ENCODE data around the gene ENTREP1.

Gene ENTREP1, protein sequence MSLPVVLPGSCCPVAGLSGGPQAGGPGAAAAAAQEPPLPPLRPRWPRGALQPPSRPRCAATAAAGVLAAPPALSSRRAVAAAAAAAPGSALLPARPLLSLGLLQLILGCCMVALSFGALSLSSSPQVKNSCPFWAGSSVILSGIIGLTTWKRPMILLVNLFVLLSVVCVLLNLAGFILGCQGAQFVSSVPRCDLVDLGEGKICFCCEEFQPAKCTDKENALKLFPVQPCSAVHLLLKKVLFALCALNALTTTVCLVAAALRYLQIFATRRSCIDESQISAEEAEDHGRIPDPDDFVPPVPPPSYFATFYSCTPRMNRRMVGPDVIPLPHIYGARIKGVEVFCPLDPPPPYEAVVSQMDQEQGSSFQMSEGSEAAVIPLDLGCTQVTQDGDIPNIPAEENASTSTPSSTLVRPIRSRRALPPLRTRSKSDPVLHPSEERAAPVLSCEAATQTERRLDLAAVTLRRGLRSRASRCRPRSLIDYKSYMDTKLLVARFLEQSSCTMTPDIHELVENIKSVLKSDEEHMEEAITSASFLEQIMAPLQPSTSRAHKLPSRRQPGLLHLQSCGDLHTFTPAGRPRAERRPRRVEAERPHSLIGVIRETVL

DNA sequence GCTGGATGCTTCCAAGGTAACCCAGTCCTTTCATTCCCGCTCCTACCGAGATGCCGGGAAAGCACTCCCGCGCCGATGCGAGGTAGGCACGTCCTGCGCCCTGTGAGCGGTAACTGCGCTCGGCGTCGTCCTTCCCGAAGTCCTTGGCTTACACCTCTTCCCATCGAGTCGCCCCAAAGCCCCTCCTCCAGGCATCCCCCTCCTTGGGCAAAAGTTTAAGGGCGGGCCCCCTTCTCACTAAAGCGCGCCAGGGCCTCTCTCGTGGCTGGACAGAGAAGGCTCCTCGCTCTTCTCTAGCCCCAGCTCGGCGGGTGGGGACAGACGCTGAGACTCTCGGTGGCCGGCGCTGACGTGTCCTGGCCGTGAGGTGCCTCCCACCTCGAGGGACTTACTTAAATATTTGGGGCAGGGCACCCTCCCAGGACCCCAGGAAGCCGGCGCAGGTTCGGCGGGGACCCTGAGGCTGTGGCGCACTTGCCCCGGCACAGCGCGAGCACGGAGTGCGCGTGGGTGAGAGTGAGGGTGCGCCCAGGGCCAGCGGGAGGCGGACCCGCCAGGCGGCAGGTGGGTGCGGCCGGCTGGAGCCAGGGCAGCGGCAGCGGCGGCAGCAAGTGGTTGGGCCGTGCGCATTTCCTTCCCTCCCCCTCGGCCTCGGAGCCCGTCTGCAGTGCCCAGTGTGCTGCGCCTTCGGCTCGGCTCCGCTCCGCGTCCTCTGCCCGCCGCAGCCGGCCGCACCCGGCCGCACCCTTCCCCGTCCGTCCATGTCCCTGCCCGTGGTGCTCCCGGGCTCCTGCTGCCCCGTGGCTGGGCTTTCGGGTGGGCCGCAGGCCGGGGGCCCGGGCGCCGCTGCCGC is at the start of gene ENTREP1:
Gene ENTREP1, plus strand, starts transcription at position 667 of the 853 bp plus-strand sequence. Its CDS starts 95 bp downstream, at position 762.
- H3K4me3 ChIP-seq (ENCODE audit: low read length), result peak within 1 kb of the TSS; percentile 72

DNA sequence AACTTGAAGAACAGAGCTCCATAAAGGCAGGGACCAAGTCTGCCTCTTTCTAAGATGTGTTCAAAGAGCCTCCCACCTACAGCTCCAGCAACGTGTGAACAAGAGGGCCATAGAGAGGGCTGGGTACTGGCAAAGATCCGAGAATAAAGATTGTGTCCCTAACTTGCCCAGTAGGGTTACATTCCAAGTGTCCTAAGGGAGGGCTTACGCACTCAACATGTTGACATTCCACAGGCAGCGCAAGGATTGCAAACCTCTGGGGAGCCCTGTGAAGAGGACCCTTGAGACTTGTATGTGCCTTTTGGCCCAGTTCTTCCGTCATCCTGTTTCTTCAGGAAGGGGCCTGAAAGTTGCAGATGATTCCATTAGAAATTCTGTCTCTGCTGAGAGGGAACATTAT is 48.2 kb upstream of the ENTREP1 start:
- Histone ChIP-seq H3K9me3 (ENCODE audit: control insufficient read depth, low read depth, low read length) (no peaks in the 10 kb centered on the region), H3K4me3 (ENCODE audit: low read length) (no peak overlapping the region), H3K4me1 (ENCODE audit: control insufficient read depth, low read depth, low read length) (no peaks in the 10 kb centered on the region), H3K27me3 (ENCODE audit: control insufficient read depth, insufficient read depth, low read length) (no peaks in the 10 kb centered on the region), H3K36me3 (ENCODE audit: control insufficient read depth, low read depth, low read length) (no peaks in the 10 kb centered on the region), H3K27ac (ENCODE audit: low read length) (no peak overlapping the region), H3K9ac (ENCODE audit: low read length) (no peak overlapping the region)

More for the DNA sequence above, at the start of gene ENTREP1:
- Histone ChIP-seq H3K4me1 (ENCODE audit: control insufficient read depth, low read depth, low read length) (peaks cover 13% of the 10 kb centered on the region), H3K27me3 (ENCODE audit: control insufficient read depth, insufficient read depth, low read length) (peaks cover 42% of the 10 kb centered on the region), H3K9me3 (ENCODE audit: control insufficient read depth, low read depth, low read length) (no peaks in the 10 kb centered on the region), H3K36me3 (ENCODE audit: control insufficient read depth, low read depth, low read length) (no peaks in the 10 kb centered on the region), H3K9ac (ENCODE audit: low read length) (peak within 1 kb of the TSS; percentile 50), H3K27ac (ENCODE audit: low read length) (no peak within 1 kb of the TSS)

DNA sequence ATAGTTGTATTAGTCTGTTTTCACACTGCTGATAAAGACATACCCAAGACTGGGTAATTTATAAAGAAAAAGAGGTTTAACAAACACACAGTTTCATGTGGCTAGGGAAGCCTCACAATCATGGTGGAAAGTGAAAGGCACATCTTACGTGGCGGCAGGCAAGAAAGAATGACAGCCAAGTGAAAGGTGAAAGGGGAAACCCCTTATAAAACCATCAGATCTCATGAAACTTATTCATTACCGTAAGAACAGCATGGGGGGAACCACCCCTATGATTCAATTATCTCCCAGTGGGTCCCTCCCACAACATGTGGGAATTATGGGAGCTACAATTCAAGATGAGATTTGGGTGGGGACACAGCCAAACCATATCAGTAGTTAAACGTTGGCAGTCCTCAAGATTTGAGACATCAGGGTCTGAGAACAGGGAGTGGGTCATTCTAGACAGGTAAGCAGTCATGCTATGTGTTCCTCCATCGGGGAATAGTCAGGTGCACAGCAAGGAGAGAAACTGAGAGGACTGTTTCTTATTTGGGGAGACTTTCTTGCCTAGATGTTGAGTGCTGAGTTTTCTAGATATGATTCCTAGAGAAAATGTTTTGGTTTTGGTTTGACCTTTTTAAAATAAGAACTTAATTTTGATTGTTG is 45.8 kb upstream of the ENTREP1 start:
- Histone ChIP-seq H3K36me3 (ENCODE audit: control insufficient read depth, low read depth, low read length) (no peaks in the 10 kb centered on the region), H3K27ac (ENCODE audit: low read length) (no peak overlapping the region), H3K9me3 (ENCODE audit: control insufficient read depth, low read depth, low read length) (no peaks in the 10 kb centered on the region), H3K9ac (ENCODE audit: low read length) (no peak overlapping the region), H3K4me1 (ENCODE audit: control insufficient read depth, low read depth, low read length) (peaks cover 14% of the 10 kb centered on the region), H3K4me3 (ENCODE audit: low read length) (no peak overlapping the region), H3K27me3 (ENCODE audit: control insufficient read depth, insufficient read depth, low read length) (no peaks in the 10 kb centered on the region)

DNA sequence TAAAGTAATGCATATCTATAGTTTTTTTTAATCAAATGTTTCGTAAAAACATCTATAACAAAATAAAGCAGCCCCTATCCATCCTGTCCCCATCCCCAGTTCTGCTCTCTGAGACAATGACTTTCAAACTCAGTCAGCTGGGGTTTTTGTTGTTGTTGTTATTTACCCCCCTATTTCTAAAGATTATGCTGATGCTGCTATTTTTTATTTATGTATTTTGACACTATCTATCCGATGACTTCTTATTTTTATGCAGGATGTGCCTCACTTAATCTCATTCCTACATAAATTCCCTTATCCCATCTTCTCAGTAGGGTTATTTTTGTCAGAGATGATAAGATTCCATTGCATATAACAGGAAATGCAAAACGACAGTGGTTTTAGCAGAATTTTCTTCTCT is 45.3 kb upstream of the ENTREP1 start:
- H3K4me3 ChIP-seq (ENCODE audit: low read length), result no peak overlapping the region
- peaks cover 14% of the 10 kb centered on the region for H3K4me1 ChIP-seq (ENCODE audit: control insufficient read depth, low read depth, low read length)
- no peaks in the 10 kb centered on the region for H3K27me3 ChIP-seq (ENCODE audit: control insufficient read depth, insufficient read depth, low read length)
- H3K27ac ChIP-seq (ENCODE audit: low read length), result no peak overlapping the region
- H3K36me3 ChIP-seq (ENCODE audit: control insufficient read depth, low read depth, low read length), result no peaks in the 10 kb centered on the region
- no peaks in the 10 kb centered on the region for H3K9me3 ChIP-seq (ENCODE audit: control insufficient read depth, low read depth, low read length)
- no peak overlapping the region for H3K9ac ChIP-seq (ENCODE audit: low read length)

DNA sequence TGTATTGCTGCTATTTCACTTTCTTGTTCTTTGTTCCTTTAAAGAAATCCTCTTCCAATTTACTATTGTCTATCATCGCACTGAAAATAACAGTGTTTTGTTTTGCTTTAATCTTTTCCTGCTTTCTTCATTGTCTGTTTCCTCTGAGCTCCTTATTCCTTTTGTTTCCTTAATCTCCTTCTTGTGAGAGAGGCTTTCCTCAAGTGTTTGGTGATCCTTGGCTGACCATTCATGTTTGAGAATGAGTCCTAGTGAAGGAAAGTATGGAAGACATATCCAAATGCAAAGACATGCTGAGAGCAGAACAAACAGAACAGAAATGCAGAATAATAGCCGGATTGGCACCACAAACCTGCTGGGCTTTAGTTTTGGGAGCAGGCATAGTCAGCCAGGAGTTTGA is 42.0 kb upstream of the ENTREP1 start:
- H3K4me1 ChIP-seq (ENCODE audit: control insufficient read depth, low read depth, low read length), result peaks cover 14% of the 10 kb centered on the region
- H3K36me3 ChIP-seq (ENCODE audit: control insufficient read depth, low read depth, low read length), result no peaks in the 10 kb centered on the region
- no peak overlapping the region for H3K27ac ChIP-seq (ENCODE audit: low read length)
- no peak overlapping the region for H3K9ac ChIP-seq (ENCODE audit: low read length)
- H3K27me3 ChIP-seq (ENCODE audit: control insufficient read depth, insufficient read depth, low read length), result no peaks in the 10 kb centered on the region
- no peaks in the 10 kb centered on the region for H3K9me3 ChIP-seq (ENCODE audit: control insufficient read depth, low read depth, low read length)
- H3K4me3 ChIP-seq (ENCODE audit: low read length), result peak overlapping the region; percentile 4

DNA sequence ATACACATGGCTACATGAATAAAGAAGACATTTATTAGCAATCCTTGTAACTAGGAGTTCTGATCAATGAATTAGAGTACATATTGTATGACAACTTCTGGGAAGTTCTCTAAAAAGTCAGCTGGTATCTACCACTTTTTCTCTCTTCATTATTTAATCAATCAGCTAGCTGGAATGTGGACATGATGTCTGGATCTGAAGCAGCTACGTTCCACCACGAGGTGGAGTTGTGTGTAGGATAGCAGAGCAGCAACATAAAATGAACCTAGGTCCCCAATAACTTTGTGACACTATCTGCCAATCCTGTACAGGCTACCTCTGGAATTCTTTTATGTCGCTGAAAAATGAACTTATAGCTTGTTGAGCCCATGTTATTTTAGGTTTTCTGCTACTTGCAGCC is 32.9 kb upstream of the ENTREP1 start:
- H3K27ac ChIP-seq (ENCODE audit: low read length), result no peak overlapping the region
- no peak overlapping the region for H3K4me3 ChIP-seq (ENCODE audit: low read length)
- no peaks in the 10 kb centered on the region for H3K27me3 ChIP-seq (ENCODE audit: control insufficient read depth, insufficient read depth, low read length)
- no peaks in the 10 kb centered on the region for H3K4me1 ChIP-seq (ENCODE audit: control insufficient read depth, low read depth, low read length)
- H3K36me3 ChIP-seq (ENCODE audit: control insufficient read depth, low read depth, low read length), result no peaks in the 10 kb centered on the region
- H3K9ac ChIP-seq (ENCODE audit: low read length), result no peak overlapping the region
- H3K9me3 ChIP-seq (ENCODE audit: control insufficient read depth, low read depth, low read length), result no peaks in the 10 kb centered on the region

DNA sequence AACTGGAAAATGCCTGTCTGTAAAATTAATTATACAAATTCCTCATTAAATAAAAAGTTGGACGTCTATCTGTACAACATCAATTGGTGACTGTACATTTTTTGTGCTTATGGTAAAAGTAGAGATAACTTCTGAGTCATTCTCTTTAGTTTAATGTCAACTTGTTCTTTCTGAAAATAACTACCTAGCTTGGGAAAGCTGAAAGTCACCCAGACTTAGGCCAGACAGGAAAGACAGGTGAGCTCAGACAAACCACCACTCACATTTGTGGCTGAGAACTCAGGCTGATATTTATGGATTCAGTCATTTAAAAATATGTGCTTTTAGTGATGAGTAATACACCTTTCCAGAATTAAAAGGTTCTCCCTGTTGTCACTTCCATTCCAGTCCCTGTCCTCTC is 31.9 kb upstream of the ENTREP1 start:
- Histone ChIP-seq H3K4me3 (ENCODE audit: low read length) (no peak overlapping the region), H3K27me3 (ENCODE audit: control insufficient read depth, insufficient read depth, low read length) (no peaks in the 10 kb centered on the region), H3K36me3 (ENCODE audit: control insufficient read depth, low read depth, low read length) (no peaks in the 10 kb centered on the region), H3K9me3 (ENCODE audit: control insufficient read depth, low read depth, low read length) (no peaks in the 10 kb centered on the region), H3K4me1 (ENCODE audit: control insufficient read depth, low read depth, low read length) (no peaks in the 10 kb centered on the region), H3K27ac (ENCODE audit: low read length) (no peak overlapping the region), H3K9ac (ENCODE audit: low read length) (no peak overlapping the region)

DNA sequence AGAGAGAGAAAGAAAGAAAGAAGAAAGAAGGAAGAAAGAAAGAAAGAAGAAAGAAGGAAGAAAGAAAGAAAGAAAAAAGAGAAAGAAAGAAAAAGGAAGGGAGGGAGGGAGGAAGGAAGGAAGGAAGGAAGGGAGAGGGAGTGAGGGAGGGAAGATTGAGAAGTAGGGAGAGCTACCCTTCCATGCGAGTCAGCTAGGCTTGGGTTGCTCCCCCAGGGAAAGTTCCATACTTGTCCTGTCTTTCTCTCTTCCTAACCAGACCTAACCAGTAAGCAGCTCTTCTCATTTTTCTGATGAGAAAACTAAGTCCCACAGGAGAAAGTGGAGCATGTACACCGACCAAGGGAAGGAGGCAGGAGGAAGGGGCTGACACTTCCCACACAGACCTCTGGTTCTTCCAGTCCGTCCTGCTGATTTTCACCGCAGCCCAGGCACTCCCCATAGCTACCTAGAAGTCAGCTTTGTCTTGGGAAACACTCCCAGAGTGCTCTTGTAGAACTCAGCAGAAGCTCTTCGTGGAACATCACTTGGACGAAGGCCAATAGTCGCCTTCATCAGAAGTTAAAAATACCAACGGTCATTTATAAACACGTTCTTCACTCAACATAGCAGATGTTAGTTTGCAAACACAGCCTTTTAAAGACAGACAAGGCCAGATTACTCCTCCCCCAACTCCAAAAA is 29.0 kb upstream of the ENTREP1 start:
- no peak overlapping the region for H3K27ac ChIP-seq (ENCODE audit: low read length)
- H3K4me3 ChIP-seq (ENCODE audit: low read length), result no peak overlapping the region
- no peak overlapping the region for H3K9ac ChIP-seq (ENCODE audit: low read length)
- no peaks in the 10 kb centered on the region for H3K36me3 ChIP-seq (ENCODE audit: control insufficient read depth, low read depth, low read length)
- H3K4me1 ChIP-seq (ENCODE audit: control insufficient read depth, low read depth, low read length), result no peaks in the 10 kb centered on the region
- H3K9me3 ChIP-seq (ENCODE audit: control insufficient read depth, low read depth, low read length), result no peaks in the 10 kb centered on the region
- H3K27me3 ChIP-seq (ENCODE audit: control insufficient read depth, insufficient read depth, low read length), result no peaks in the 10 kb centered on the region

DNA sequence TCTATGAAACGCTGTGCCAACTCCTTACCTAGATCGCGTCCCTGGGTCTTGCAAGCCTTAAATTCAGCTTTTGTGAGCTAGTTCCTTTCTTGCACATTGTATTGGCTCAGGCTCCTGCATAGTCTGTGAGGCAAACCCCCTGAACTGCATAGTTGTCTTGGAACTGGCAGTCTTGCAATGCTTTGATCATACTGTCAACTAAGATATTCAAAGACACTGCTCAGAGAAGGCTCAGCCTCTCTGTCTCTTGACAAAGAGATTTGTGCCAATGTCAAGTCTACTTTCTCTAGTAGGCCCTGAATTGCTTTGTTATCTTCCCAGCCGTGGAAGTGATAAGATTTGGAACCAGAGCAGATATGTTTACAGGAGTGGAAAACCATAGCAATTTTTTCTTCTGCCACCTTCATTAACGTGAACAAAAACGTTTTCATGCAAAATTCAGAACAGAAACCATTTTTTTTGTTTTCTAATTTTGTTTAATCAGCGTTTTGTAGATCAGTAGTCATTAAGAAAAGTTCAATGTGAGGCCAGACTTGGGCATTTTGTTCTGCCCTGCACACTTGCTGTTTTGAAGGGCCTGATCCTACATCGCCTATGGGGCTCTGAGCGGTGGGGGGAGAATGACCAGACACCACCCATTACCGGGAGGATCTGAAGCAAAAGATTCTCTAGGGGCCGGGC is 27.6 kb upstream of the ENTREP1 start:
- Histone ChIP-seq H3K9ac (ENCODE audit: low read length) (no peak overlapping the region), H3K36me3 (ENCODE audit: control insufficient read depth, low read depth, low read length) (no peaks in the 10 kb centered on the region), H3K4me3 (ENCODE audit: low read length) (no peak overlapping the region), H3K27ac (ENCODE audit: low read length) (no peak overlapping the region), H3K4me1 (ENCODE audit: control insufficient read depth, low read depth, low read length) (no peaks in the 10 kb centered on the region), H3K9me3 (ENCODE audit: control insufficient read depth, low read depth, low read length) (no peaks in the 10 kb centered on the region), H3K27me3 (ENCODE audit: control insufficient read depth, insufficient read depth, low read length) (no peaks in the 10 kb centered on the region)

DNA sequence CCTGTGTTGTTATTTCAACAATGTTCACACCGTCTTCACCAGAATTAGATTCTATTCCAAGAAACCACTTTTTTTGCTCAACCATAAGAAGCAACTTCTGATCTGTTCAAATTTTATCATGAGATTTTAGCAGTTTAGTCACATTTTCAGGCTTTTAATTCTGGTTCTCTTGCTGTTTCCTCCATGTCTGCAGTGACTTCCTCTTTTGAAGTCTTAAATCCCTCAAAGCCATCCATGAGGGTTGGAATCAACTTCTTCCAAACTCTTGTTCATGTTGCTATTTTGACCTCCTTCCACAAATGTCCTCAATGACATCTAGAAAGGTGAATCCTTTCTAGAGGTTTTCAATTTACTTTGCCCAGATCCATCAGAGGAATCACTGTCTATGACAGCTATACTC is 25.7 kb upstream of the ENTREP1 start:
- Histone ChIP-seq H3K27me3 (ENCODE audit: control insufficient read depth, insufficient read depth, low read length) (no peaks in the 10 kb centered on the region), H3K4me3 (ENCODE audit: low read length) (no peak overlapping the region), H3K36me3 (ENCODE audit: control insufficient read depth, low read depth, low read length) (no peaks in the 10 kb centered on the region), H3K4me1 (ENCODE audit: control insufficient read depth, low read depth, low read length) (no peaks in the 10 kb centered on the region), H3K27ac (ENCODE audit: low read length) (no peak overlapping the region), H3K9ac (ENCODE audit: low read length) (no peak overlapping the region), H3K9me3 (ENCODE audit: control insufficient read depth, low read depth, low read length) (no peaks in the 10 kb centered on the region)

Data from iPS-18a (cell line).